Osteocyte (in vitro differentiated cells): ENCODE results near the gene USP24. TPM values are rescaled to one million over a fixed set of nuclear protein-coding genes. Genes with fewer than 3 reads are reported as not detected.
"Not testable (repeated sequence)": the region's sequence is repeated elsewhere in the genome, so short reads cannot be mapped to it uniquely, and the experiment has no call there.

Experiments
- DNase-seq: peaks from one replicate; pipeline ENCODE4 v3.0.0; 2021; ENCODE audit warnings: mixed read lengths; ENCODE audit not compliant: unreplicated experiment; ENCODE audit errors: extremely low spot score
- H3K27ac Mint-ChIP-seq: one replicate; pipeline ENCODE4 v1.8.0; 2021; ENCODE audit warnings: mild to moderate bottlenecking, mixed read lengths; ENCODE audit not compliant: unreplicated experiment
- H3K27me3 Mint-ChIP-seq: one replicate; pipeline ENCODE4 v1.8.0; 2021; ENCODE audit warnings: mixed read lengths; ENCODE audit not compliant: unreplicated experiment
- H3K36me3 Mint-ChIP-seq: one replicate; pipeline ENCODE4 v1.8.0; 2021; ENCODE audit warnings: mixed read lengths; ENCODE audit not compliant: unreplicated experiment
- H3K4me1 Mint-ChIP-seq: one replicate; pipeline ENCODE4 v1.8.0; 2021; ENCODE audit warnings: mixed read lengths; ENCODE audit not compliant: unreplicated experiment
- H3K4me3 Mint-ChIP-seq: one replicate; pipeline ENCODE4 v1.8.0; 2021; ENCODE audit warnings: mild to moderate bottlenecking, moderate library complexity, mixed read lengths; ENCODE audit not compliant: unreplicated experiment
- H3K9me3 Mint-ChIP-seq: one replicate; pipeline ENCODE4 v1.8.0; 2021; ENCODE audit warnings: mixed read lengths; ENCODE audit not compliant: unreplicated experiment
- total RNA-seq: library from RNA; stranded (reverse); gene quantifications from 2 replicates; pipeline ENCODE4 v1.2.1, GENCODE V29; 2021
- TF ChIP-seq, protein P1 (sequence below): fragments of 200-600 bp; sonication (generic); IDR thresholded peaks from 2 replicates; pipeline ENCODE4 v1.5.0; 2021; ENCODE audit warnings: antibody characterized with exemption, mild to moderate bottlenecking, moderate library complexity

The USP24 gene
- total RNA-seq, 1 donor from 2014 or later = 32.1 TPM

DNA sequence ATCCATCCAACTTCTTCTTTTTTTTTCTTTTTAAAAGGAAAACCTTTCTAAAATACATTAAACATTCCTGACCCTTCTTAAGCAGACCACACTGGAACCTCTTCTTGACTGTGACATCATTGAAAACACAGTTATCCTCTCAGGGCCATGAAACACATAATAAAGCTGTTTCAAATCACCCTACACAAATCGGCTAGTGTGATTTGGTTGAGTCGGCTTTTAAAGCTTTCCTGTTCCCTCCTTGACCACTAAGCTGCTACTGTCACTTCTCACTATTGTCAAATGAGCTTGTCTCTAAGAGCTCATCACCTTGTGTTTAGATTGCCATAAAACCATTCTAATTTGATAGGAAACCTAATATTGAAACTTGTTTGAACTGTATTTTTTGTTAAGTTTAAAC lies 5.9 kb downstream of the USP24 start:
- H3K27me3 Mint-ChIP-seq = no peaks in the 10 kb centered on the region
- H3K4me3 Mint-ChIP-seq = no peak overlapping the region
- no peaks in the 10 kb centered on the region for H3K9me3 Mint-ChIP-seq
- no peaks in the 10 kb centered on the region for H3K36me3 Mint-ChIP-seq
- TF ChIP-seq, protein P1, sequence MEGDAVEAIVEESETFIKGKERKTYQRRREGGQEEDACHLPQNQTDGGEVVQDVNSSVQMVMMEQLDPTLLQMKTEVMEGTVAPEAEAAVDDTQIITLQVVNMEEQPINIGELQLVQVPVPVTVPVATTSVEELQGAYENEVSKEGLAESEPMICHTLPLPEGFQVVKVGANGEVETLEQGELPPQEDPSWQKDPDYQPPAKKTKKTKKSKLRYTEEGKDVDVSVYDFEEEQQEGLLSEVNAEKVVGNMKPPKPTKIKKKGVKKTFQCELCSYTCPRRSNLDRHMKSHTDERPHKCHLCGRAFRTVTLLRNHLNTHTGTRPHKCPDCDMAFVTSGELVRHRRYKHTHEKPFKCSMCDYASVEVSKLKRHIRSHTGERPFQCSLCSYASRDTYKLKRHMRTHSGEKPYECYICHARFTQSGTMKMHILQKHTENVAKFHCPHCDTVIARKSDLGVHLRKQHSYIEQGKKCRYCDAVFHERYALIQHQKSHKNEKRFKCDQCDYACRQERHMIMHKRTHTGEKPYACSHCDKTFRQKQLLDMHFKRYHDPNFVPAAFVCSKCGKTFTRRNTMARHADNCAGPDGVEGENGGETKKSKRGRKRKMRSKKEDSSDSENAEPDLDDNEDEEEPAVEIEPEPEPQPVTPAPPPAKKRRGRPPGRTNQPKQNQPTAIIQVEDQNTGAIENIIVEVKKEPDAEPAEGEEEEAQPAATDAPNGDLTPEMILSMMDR = no peak
- DNase-seq = no peak
- H3K4me1 Mint-ChIP-seq = peaks cover 82% of the 10 kb centered on the region
- peak overlapping the region; percentile 69 for H3K27ac Mint-ChIP-seq

DNA sequence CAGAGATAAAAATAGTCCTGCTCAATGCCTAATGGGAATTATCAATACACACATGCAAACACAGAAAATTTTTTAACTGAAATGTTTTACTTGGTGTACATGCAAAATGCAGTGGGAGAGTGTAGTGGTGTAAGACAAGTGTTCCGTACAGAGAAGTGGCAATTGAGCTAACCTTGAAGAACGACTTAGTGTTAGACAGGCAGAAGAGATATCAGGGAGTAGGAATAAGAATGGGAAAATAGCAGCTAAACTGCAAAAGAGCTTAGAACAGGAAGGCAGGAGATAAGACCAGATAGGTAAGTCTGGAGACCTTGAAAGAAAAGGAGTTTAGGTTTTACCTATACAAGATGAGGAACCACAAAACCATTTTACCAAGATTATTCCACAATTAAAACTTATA lies 9.0 kb downstream of the USP24 start:
- TF ChIP-seq, protein P1 = no peak
- Mint-ChIP-seq H3K27ac (no peak overlapping the region), H3K4me3 (no peak overlapping the region), H3K9me3 (no peaks in the 10 kb centered on the region), H3K36me3 (no peaks in the 10 kb centered on the region), H3K27me3 (no peaks in the 10 kb centered on the region), H3K4me1 (peaks cover 70% of the 10 kb centered on the region)
- DNase-seq = no peak

- no peaks in the 10 kb centered on the region for H3K27me3 Mint-ChIP-seq
- H3K9me3 Mint-ChIP-seq = no peaks in the 10 kb centered on the region
Measured at GRCh38 chr1:55204997-55205396, 10.2 kb downstream of the USP24 start.

DNA sequence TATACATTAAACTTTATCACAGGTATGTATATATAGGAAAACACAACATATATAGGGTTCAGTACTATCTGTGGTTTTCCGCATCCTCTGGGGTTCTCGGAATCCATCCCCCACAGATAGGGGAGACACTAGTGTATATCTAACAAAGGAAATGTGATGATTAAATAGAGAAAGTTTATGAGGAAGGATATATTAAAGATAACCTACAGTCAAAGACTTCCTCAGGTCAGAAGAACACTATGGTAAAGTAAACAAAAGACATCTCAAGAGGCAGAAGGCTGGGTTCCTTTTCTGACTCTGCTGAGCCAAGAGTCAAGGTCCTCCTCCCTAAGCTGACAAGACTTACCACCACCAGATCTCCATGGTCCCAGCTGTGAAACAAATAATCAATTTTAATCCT lies 12.1 kb downstream of the USP24 start:
- TF ChIP-seq, protein P1 = no peak
- Mint-ChIP-seq H3K27ac (no peak overlapping the region), H3K4me1 (peaks cover 53% of the 10 kb centered on the region), H3K27me3 (no peaks in the 10 kb centered on the region), H3K36me3 (no peaks in the 10 kb centered on the region), H3K4me3 (no peak overlapping the region), H3K9me3 (no peaks in the 10 kb centered on the region)
- no peak for DNase-seq

More at GRCh38 chr1:55204997-55205396, 10.2 kb downstream of the USP24 start:
- DNase-seq = no peak
- Mint-ChIP-seq H3K36me3 (no peaks in the 10 kb centered on the region), H3K27ac (no peak overlapping the region), H3K4me3 (no peak overlapping the region), H3K4me1 (peaks cover 65% of the 10 kb centered on the region)
- TF ChIP-seq, protein P1 = no peak

DNA sequence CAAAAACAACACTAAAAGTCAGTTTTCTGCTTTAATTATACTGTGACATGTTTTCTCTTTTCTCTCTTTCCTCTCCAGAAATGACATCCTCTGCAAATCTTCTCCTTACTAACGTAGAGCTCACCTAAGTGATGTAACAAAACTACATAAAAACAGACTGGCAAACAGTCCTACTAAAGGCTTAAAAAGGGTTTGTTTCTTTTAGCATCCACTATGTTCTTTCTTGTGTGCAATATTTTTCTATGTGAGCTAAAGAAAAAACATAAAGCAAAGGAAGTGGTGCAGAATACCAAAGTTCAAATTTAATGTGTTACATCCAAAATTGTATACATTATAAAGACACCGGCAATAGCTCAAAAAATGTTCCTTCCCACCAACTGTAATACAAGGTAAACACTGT lies 14.5 kb downstream of the USP24 start:
- peak overlapping the region; percentile 39 for H3K27ac Mint-ChIP-seq
- H3K27me3 Mint-ChIP-seq = no peaks in the 10 kb centered on the region
- H3K36me3 Mint-ChIP-seq = peaks cover 2% of the 10 kb centered on the region
- DNase-seq = no peak
- no peak overlapping the region for H3K4me3 Mint-ChIP-seq
- H3K9me3 Mint-ChIP-seq = no peaks in the 10 kb centered on the region
- TF ChIP-seq, protein P1 = no peak
- H3K4me1 Mint-ChIP-seq = peaks cover 51% of the 10 kb centered on the region

GRCh38 chr1:55199735-55200134 lies 15.4 kb downstream of the USP24 start:
- H3K27me3 Mint-ChIP-seq, H3K9me3 Mint-ChIP-seq, H3K27ac Mint-ChIP-seq, DNase-seq, H3K36me3 Mint-ChIP-seq, H3K4me3 Mint-ChIP-seq: not testable (repeated sequence)
- peaks cover 49% of the 10 kb centered on the region for H3K4me1 Mint-ChIP-seq
